Keratinocyte (primary cell): ENCODE data around the gene MRPS23. TPM values are rescaled to one million over a fixed set of nuclear protein-coding genes. Genes with fewer than 3 reads are reported as not detected.

ENCODE experiments used
- DNase-seq: peaks from one replicate; pipeline ENCODE4 v3.0.0-alpha.2; 2011; ENCODE audit warnings: low read depth, missing footprints, low spot score
- FAIRE-seq: peaks from 2 replicates; lab custom pipeline; 2011; peaks lifted over from hg19 to GRCh38; lab: Jason Lieb, UNC
- H2AFZ ChIP-seq: 2 replicates; pipeline ENCODE4 v1.6.0; 2012; ENCODE audit warnings: low read length, control low read depth, inconsistent platforms; ENCODE audit not compliant: control insufficient read depth
- H3K27ac ChIP-seq: 2 replicates; pipeline ENCODE4 v1.5.1; 2011; ENCODE audit warnings: low read length; ENCODE audit not compliant: control insufficient read depth, insufficient read depth
- H3K27me3 ChIP-seq: 3 replicates; pipeline ENCODE4 v1.6.0; 2011; ENCODE audit warnings: low read length; ENCODE audit not compliant: control insufficient read depth, insufficient read depth; ENCODE audit errors: extremely low read depth
- H3K36me3 ChIP-seq, 2 experiments: 2 replicates in 1 of 2; 3 replicates in 1 of 2; pipeline ENCODE4 v1.5.1; 2011; ENCODE audit warnings: low read length in 2 of 2, mild to moderate bottlenecking in 1 of 2; ENCODE audit not compliant: control insufficient read depth in 2 of 2, insufficient read depth in 2 of 2; ENCODE audit errors: extremely low read depth in 1 of 2
- H3K4me1 ChIP-seq: 3 replicates; pipeline ENCODE4 v1.5.1; 2011; ENCODE audit warnings: low read length; ENCODE audit not compliant: control insufficient read depth, insufficient read depth; ENCODE audit errors: extremely low read depth
- H3K4me2 ChIP-seq: 3 replicates; pipeline ENCODE4 v1.6.0; 2011; ENCODE audit warnings: low read depth, low read length; ENCODE audit not compliant: control insufficient read depth, insufficient read depth; ENCODE audit errors: extremely low read depth
- H3K4me3 ChIP-seq, 3 experiments: fragments of 200-600 bp in 1 of 3; sonication (generic) in 1 of 3; 2 replicates in 2 of 3; 3 replicates in 1 of 3; pipeline ENCODE4 v1.5.1; 2011 to 2016; ENCODE audit warnings: low read length in 3 of 3, mild to moderate bottlenecking in 3 of 3, control low read depth in 2 of 3, inconsistent platforms in 1 of 3, low read depth in 1 of 3, mixed read lengths in 1 of 3, mixed run types in 1 of 3, moderate library complexity in 1 of 3; ENCODE audit not compliant: control insufficient read depth in 2 of 3, insufficient read depth in 2 of 3; ENCODE audit errors: extremely low read depth in 1 of 3
- H3K79me2 ChIP-seq: 2 replicates; pipeline ENCODE4 v1.6.0; 2012; ENCODE audit warnings: low read length; ENCODE audit not compliant: control insufficient read depth, insufficient read depth
- H3K9ac ChIP-seq: 3 replicates; pipeline ENCODE4 v1.6.0; 2011; ENCODE audit warnings: low read length; ENCODE audit not compliant: control insufficient read depth, insufficient read depth; ENCODE audit errors: extremely low read depth
- H3K9me1 ChIP-seq: 3 replicates; pipeline ENCODE4 v1.6.0; 2011; ENCODE audit warnings: low read length; ENCODE audit not compliant: control insufficient read depth, insufficient read depth; ENCODE audit errors: extremely low read depth
- H3K9me3 ChIP-seq: 2 replicates; pipeline ENCODE4 v1.5.1; 2012; ENCODE audit warnings: low read depth, low read length; ENCODE audit not compliant: control insufficient read depth
- H4K20me1 ChIP-seq: 3 replicates; pipeline ENCODE4 v1.6.0; 2011; ENCODE audit warnings: low read length; ENCODE audit not compliant: control insufficient read depth, insufficient read depth; ENCODE audit errors: extremely low read depth
- EZH2 ChIP-seq: IDR thresholded peaks from one replicate; pipeline ENCODE4 v1.6.1; 2012; ENCODE audit warnings: inconsistent platforms, mild to moderate bottlenecking, low read length, moderate library complexity
- dilution Hi-C: fragments of 300-500 bp; cut with MboI; formaldehyde crosslinking; loops from one replicate; pipeline ENCODE4 v1.7.0; 2020; ENCODE audit warnings: low sequenced_read_pairs; ENCODE audit not compliant: extremely low pct_ligation_motif_present
- polyA plus RNA-seq, 5 experiments: library from polyadenylated mRNA; depleted of rRNA in 3 of 5; stranded (reverse) in 3 of 5; stranded (forward) in 1 of 5; unstranded in 1 of 5; fragments of >200 nt; gene quantifications; 1 replicate in 1 of 5; 2 replicates in 3 of 5; 3 replicates in 1 of 5; pipeline versions ENCODE4 v1.2.1 to v1.2.3, GENCODE V29; 2011 to 2012; ENCODE audit warnings: missing spikeins in 2 of 5, low read depth in 1 of 5, low replicate concordance in 1 of 5
- TF ChIP-seq, protein P1 (sequence below), 3 experiments: IDR thresholded peaks in 1 of 3; conservative IDR thresholded peaks in 1 of 3; optimal IDR thresholded peaks in 1 of 3; 2 replicates in 2 of 3; 3 replicates in 1 of 3; pipeline versions ENCODE3 to v1.5.1; 2011; ENCODE audit warnings: low read length in 3 of 3, mild to moderate bottlenecking in 3 of 3, moderate library complexity in 2 of 3, control low read depth in 1 of 3, inconsistent platforms in 1 of 3; ENCODE audit not compliant: insufficient read depth in 2 of 3; ENCODE audit errors: extremely low read depth in 1 of 3

Gene MRPS23
- polyA plus RNA-seq, 1 donor (not counting 4 experiments of a cell fraction or from before 2014, with no cell fraction given): 57.3 TPM

GRCh38 chr17:57853695-57854094 is 3.9 kb upstream of the MRPS23 start:
- peaks cover 20% of the 10 kb centered on the region for H3K4me1 ChIP-seq
- no peaks in the 10 kb centered on the region for H3K27me3 ChIP-seq
- H3K4me2 ChIP-seq: no peak overlapping the region
- dilution Hi-C loops: no loop called here
- H3K9me3 ChIP-seq: no peaks in the 10 kb centered on the region
- H4K20me1 ChIP-seq: no peaks in the 10 kb centered on the region
- DNase-seq (no peak), FAIRE-seq (no peak)
- H3K9ac ChIP-seq: no peak overlapping the region
- H3K9me1 ChIP-seq: no peaks in the 10 kb centered on the region
- no peak overlapping the region for H3K4me3 ChIP-seq
- H2AFZ ChIP-seq: no peak overlapping the region
- TF ChIP-seq EZH2: no peak
- TF ChIP-seq, protein P1, sequence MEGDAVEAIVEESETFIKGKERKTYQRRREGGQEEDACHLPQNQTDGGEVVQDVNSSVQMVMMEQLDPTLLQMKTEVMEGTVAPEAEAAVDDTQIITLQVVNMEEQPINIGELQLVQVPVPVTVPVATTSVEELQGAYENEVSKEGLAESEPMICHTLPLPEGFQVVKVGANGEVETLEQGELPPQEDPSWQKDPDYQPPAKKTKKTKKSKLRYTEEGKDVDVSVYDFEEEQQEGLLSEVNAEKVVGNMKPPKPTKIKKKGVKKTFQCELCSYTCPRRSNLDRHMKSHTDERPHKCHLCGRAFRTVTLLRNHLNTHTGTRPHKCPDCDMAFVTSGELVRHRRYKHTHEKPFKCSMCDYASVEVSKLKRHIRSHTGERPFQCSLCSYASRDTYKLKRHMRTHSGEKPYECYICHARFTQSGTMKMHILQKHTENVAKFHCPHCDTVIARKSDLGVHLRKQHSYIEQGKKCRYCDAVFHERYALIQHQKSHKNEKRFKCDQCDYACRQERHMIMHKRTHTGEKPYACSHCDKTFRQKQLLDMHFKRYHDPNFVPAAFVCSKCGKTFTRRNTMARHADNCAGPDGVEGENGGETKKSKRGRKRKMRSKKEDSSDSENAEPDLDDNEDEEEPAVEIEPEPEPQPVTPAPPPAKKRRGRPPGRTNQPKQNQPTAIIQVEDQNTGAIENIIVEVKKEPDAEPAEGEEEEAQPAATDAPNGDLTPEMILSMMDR (optimal IDR thresholded peaks at IDR 0.05 in 1 of 3, IDR thresholded peaks at IDR 0.05 in 1 of 3, conservative IDR thresholded peaks at IDR 0.05 in 1 of 3; ENCODE audit: extremely low read depth in 1 of 3, insufficient read depth in 2 of 3, low read length in 3 of 3): no peak
- H3K36me3 ChIP-seq: no peaks in the 10 kb centered on the region
- peaks cover 11% of the 10 kb centered on the region for H3K79me2 ChIP-seq
- no peak overlapping the region for H3K27ac ChIP-seq

GRCh38 chr17:57852955-57853328 is 3.1 kb upstream of the MRPS23 start:
- Histone ChIP-seq H4K20me1 (no peaks in the 10 kb centered on the region), H3K36me3 (no peaks in the 10 kb centered on the region), H3K27ac (no peak overlapping the region), H3K27me3 (no peaks in the 10 kb centered on the region), H3K9ac (no peak overlapping the region), H3K4me1 (peaks cover 23% of the 10 kb centered on the region), H3K79me2 (peaks cover 19% of the 10 kb centered on the region), H2AFZ (no peak overlapping the region), H3K9me3 (no peaks in the 10 kb centered on the region), H3K4me2 (no peak overlapping the region), H3K4me3 (no peak overlapping the region), H3K9me1 (no peaks in the 10 kb centered on the region)
- no peak for DNase-seq
- dilution Hi-C loops: no loop called here
- FAIRE-seq: no peak
- TF ChIP-seq EZH2: no peak
- TF ChIP-seq, protein P1 (optimal IDR thresholded peaks at IDR 0.05 in 1 of 3, IDR thresholded peaks at IDR 0.05 in 1 of 3, conservative IDR thresholded peaks at IDR 0.05 in 1 of 3; ENCODE audit: extremely low read depth in 1 of 3, insufficient read depth in 2 of 3, low read length in 3 of 3): no peak
